H1 (cell line): ENCODE results near the gene ACTN3. TPM values are rescaled to one million over a fixed set of nuclear protein-coding genes. Genes with fewer than 3 reads are reported as not detected.

Experiments
- CTCF ChIA-PET: fragments of 300-600 bp; sonication (Branson Sonifier 250); formaldehyde crosslinking; loops from one replicate; lab custom pipeline; 2021; ENCODE audit not compliant: partially characterized antibody; lab: Charles Lee
- POLR2A ChIA-PET: fragments of 300-600 bp; sonication (Branson Sonifier 250); formaldehyde crosslinking; loops from one replicate; lab custom pipeline; 2021; ENCODE audit warnings: inconsistent platforms; ENCODE audit not compliant: partially characterized antibody; lab: Charles Lee
- DNase-seq, 2 experiments: peaks; one replicate each; pipeline versions ENCODE4 v3.0.0 to v3.0.0-alpha.2; 2010 to 2022; ENCODE audit warnings: low spot score in 2 of 2, low read depth in 1 of 2, mixed read lengths in 1 of 2
- FAIRE-seq: peaks from 2 replicates; lab custom pipeline; 2011; peaks lifted over from hg19 to GRCh38; lab: Jason Lieb, UNC
- H2AFZ ChIP-seq: 2 replicates; pipeline ENCODE4 v1.8.1; 2012; ENCODE audit warnings: low read length, inconsistent platforms
- H2AK5ac ChIP-seq: 2 replicates; pipeline ENCODE4 v1.6.1; 2013; ENCODE audit warnings: low read depth, low read length
- H2BK120ac ChIP-seq: replicated peaks from 2 replicates; pipeline ENCODE3; 2013; ENCODE audit warnings: low read depth, low read length, inconsistent platforms
- H2BK12ac ChIP-seq: 2 replicates; pipeline ENCODE4 v1.6.1; 2013; ENCODE audit warnings: low read depth, low read length
- H2BK15ac ChIP-seq: 2 replicates; pipeline ENCODE4 v1.6.1; 2013; ENCODE audit warnings: low read length
- H2BK20ac ChIP-seq: 2 replicates; pipeline ENCODE4 v1.6.1; 2013; ENCODE audit warnings: low read length
- H2BK5ac ChIP-seq: 2 replicates; pipeline ENCODE4 v1.6.1; 2013; ENCODE audit warnings: low read depth, low read length
- H3K14ac ChIP-seq: 2 replicates; pipeline ENCODE4 v1.6.1; 2013; ENCODE audit warnings: inconsistent platforms; ENCODE audit not compliant: insufficient read length
- H3K18ac ChIP-seq: 2 replicates; pipeline ENCODE4 v1.6.1; 2013; ENCODE audit warnings: low read length; ENCODE audit errors: extremely low read depth
- H3K23ac ChIP-seq: 2 replicates; pipeline ENCODE4 v1.6.1; 2013; ENCODE audit warnings: inconsistent platforms; ENCODE audit not compliant: insufficient read length
- H3K23me2 ChIP-seq: 2 replicates; pipeline ENCODE4 v1.6.1; 2013; ENCODE audit warnings: low read depth, low read length
- H3K27ac ChIP-seq: 2 replicates; pipeline ENCODE4 v1.6.1; 2011; ENCODE audit warnings: low read depth, low read length, inconsistent platforms
- H3K27me3 ChIP-seq, 4 experiments: replicated peaks in 1 of 4; 1 replicate in 1 of 4; 2 replicates in 3 of 4; pipeline versions ENCODE4 v1.6.1 to v1.8.1; 2011 to 2013; ENCODE audit warnings: low read length in 3 of 4, mild to moderate bottlenecking in 3 of 4, inconsistent platforms in 2 of 4, mixed read lengths in 2 of 4, moderate library complexity in 1 of 4; ENCODE audit not compliant: control insufficient read depth in 3 of 4, insufficient read depth in 3 of 4; ENCODE audit errors: extremely low read depth in 1 of 4
- H3K36me3 ChIP-seq, 4 experiments: 2 replicates each; pipeline versions ENCODE4 v1.6.1 to v1.8.1; 2011 to 2013; ENCODE audit warnings: mild to moderate bottlenecking in 4 of 4, low read length in 3 of 4, moderate library complexity in 2 of 4, control low read depth in 1 of 4, inconsistent platforms in 1 of 4; ENCODE audit not compliant: insufficient read depth in 4 of 4, control insufficient read depth in 2 of 4
- H3K4ac ChIP-seq: replicated peaks from 2 replicates; pipeline ENCODE3; 2013; ENCODE audit warnings: low read length, low read depth, mixed read lengths, inconsistent platforms; ENCODE audit not compliant: insufficient read length
- H3K4me1 ChIP-seq, 4 experiments: replicated peaks in 1 of 4; 1 replicate in 1 of 4; 2 replicates in 3 of 4; pipeline versions ENCODE4 v1.6.1 to v1.8.1; 2011 to 2013; ENCODE audit warnings: low read length in 3 of 4, inconsistent platforms in 2 of 4, mixed read lengths in 1 of 4; ENCODE audit not compliant: insufficient read depth in 4 of 4, control insufficient read depth in 3 of 4
- H3K4me2 ChIP-seq, 2 experiments: 2 replicates each; pipeline versions ENCODE4 v1.6.1 to v1.8.1; 2011 to 2013; ENCODE audit warnings: low read depth in 2 of 2, low read length in 2 of 2, control low read depth in 1 of 2, inconsistent platforms in 1 of 2, mild to moderate bottlenecking in 1 of 2; ENCODE audit not compliant: insufficient read depth in 1 of 2
- H3K4me3 ChIP-seq, 4 experiments: fragments of 200-600, 300-600 bp in 1 of 4; sonication (generic), shearing (Covaris generic), sonication (Bioruptor Twin) in 1 of 4; 2 replicates each; pipeline versions ENCODE4 v1.5.1 to v1.8.1; 2011 to 2016; ENCODE audit warnings: low read length in 4 of 4, low read depth in 3 of 4, control low read depth in 2 of 4, inconsistent platforms in 2 of 4, mild to moderate bottlenecking in 2 of 4, mixed read lengths in 1 of 4, moderate library complexity in 1 of 4; ENCODE audit not compliant: insufficient read depth in 2 of 4; ENCODE audit errors: extremely low read depth in 1 of 4
- H3K56ac ChIP-seq: replicated peaks from 2 replicates; pipeline ENCODE3; 2013; ENCODE audit warnings: low read depth, mild to moderate bottlenecking, mixed read lengths, low read length, inconsistent platforms; ENCODE audit not compliant: insufficient read length
- H3K79me1 ChIP-seq: 2 replicates; pipeline ENCODE4 v1.6.1; 2013; ENCODE audit warnings: low read depth, low read length, control low read depth
- H3K79me2 ChIP-seq, 2 experiments: 2 replicates each; pipeline versions ENCODE4 v1.6.1 to v1.8.1; 2012 to 2013; ENCODE audit warnings: low read length in 2 of 2, mild to moderate bottlenecking in 2 of 2, inconsistent platforms in 1 of 2; ENCODE audit not compliant: insufficient read depth in 2 of 2, control insufficient read depth in 1 of 2
- H3K9ac ChIP-seq, 4 experiments: replicated peaks in 1 of 4; 1 replicate in 1 of 4; 2 replicates in 3 of 4; pipeline versions ENCODE4 v1.6.1 to v1.8.1; 2011 to 2013; ENCODE audit warnings: low read depth in 3 of 4, low read length in 3 of 4, control low read depth in 2 of 4, mild to moderate bottlenecking in 2 of 4, moderate library complexity in 2 of 4, inconsistent platforms in 1 of 4; ENCODE audit errors: extremely low read depth in 1 of 4
- H3K9me3 ChIP-seq, 2 experiments: 2 replicates each; pipeline versions ENCODE4 v1.6.1 to v1.8.1; 2012 to 2013; ENCODE audit warnings: mild to moderate bottlenecking in 2 of 2, moderate library complexity in 2 of 2, control low read depth in 1 of 2, inconsistent platforms in 1 of 2, low read depth in 1 of 2, low read length in 1 of 2, mixed read lengths in 1 of 2; ENCODE audit not compliant: insufficient read depth in 2 of 2
- H4K20me1 ChIP-seq, 2 experiments: replicated peaks in 1 of 2; 2 replicates each; pipeline versions ENCODE3 to v1.8.1; 2011 to 2013; ENCODE audit warnings: inconsistent platforms in 2 of 2, low read length in 2 of 2, mild to moderate bottlenecking in 1 of 2; ENCODE audit not compliant: insufficient read depth in 2 of 2, control insufficient read depth in 1 of 2
- H4K5ac ChIP-seq: 2 replicates; pipeline ENCODE4 v1.6.1; 2013; ENCODE audit warnings: low read length, low read depth, mixed read lengths, inconsistent platforms; ENCODE audit not compliant: insufficient read length
- H4K8ac ChIP-seq: 2 replicates; pipeline ENCODE4 v1.8.0; 2013; ENCODE audit warnings: mild to moderate bottlenecking, moderate library complexity, low read length, inconsistent platforms; ENCODE audit not compliant: insufficient read depth; ENCODE audit errors: extremely low read depth
- H4K91ac ChIP-seq: replicated peaks from 2 replicates; pipeline ENCODE3; 2013; ENCODE audit warnings: low read length, mixed read lengths, inconsistent platforms; ENCODE audit not compliant: insufficient read length
- NRF1 ChIP-seq: IDR thresholded peaks from 2 replicates; pipeline ENCODE4 v1.6.1; 2011; ENCODE audit warnings: mild to moderate bottlenecking, low read depth, low read length, improper control_type of control experiment
- WGBS, 2 experiments: shearing (Covaris generic) in 1 of 2; methylation state at CpG; one replicate each; pipeline versions ENCODE4 v1.1.6 to v1.1.7; 2013 to 2015; ENCODE audit warnings: low lambda C conversion rate in 2 of 2, mixed read lengths in 2 of 2, inconsistent platforms in 1 of 2, low coverage in 1 of 2, missing lambda C conversion rate in 1 of 2; ENCODE audit not compliant: insufficient replicate concordance in 2 of 2, insufficient coverage in 1 of 2, insufficient read length in 1 of 2; ENCODE audit errors: extremely low coverage in 1 of 2, missing lambda C conversion rate in 1 of 2; 5-methylcytosine and 5-hydroxymethylcytosine counted together
- polyA plus RNA-seq, 7 experiments: library from polyadenylated mRNA; depleted of rRNA in 3 of 7; stranded (reverse) in 5 of 7; unstranded in 2 of 7; fragments of >200 nt in 5 of 7; fragments of 200-250 nt in 2 of 7; gene quantifications; 1 replicate in 5 of 7; 2 replicates in 1 of 7; 4 replicates in 1 of 7; pipeline versions ENCODE4 v1.2.1 to v1.2.3, GENCODE V29; 2011 to 2013; ENCODE audit warnings: missing spikeins in 2 of 7, mixed read lengths in 2 of 7
- total RNA-seq: library from RNA; stranded (reverse); fragmentation: NEBNext Ultra II Directional; extraction: Animal tissue kit (Norgen Biotek cat#: 25700); gene quantifications from 2 replicates; pipeline ENCODE4 v1.2.1, GENCODE V29; 2021

The ACTN3 gene
- total and polyA plus RNA-seq, 2 of the 8 experiments (the other 6 are each of a cell fraction or from before 2014, with no cell fraction given), result 30.8 to 36.7 TPM

DNA sequence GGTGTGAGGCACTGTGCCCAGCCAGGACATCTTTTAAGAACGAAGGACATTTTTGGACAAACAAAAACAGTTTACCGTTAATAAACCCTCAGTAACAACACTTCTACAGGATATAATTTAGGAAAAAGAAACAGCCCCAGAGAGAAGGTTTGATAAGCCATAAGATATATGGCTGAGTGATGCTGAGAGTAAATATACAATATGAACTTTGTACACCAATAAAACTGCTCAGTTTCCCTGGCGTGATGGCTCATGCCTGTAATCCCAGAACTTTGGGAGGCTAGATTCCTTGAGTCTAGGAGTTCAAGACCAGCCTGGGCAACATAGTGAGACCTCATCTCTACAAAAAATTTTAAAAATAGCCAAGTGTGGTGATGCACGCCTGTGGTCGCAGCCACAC, 48.2 kb upstream of the ACTN3 start:
- Histone ChIP-seq H2AFZ (no peak overlapping the region), H3K79me2 (no peaks in the 10 kb centered on the region), H4K91ac (no peak overlapping the region), H3K9me3 (no peaks in the 10 kb centered on the region), H3K18ac (no peak overlapping the region), H3K27me3 (no peaks in the 10 kb centered on the region), H3K4me2 (no peak overlapping the region), H2BK5ac (no peak overlapping the region), H4K20me1 (peaks cover 0 to 2% of the 10 kb centered on the region in 2 experiments), H3K79me1 (no peaks in the 10 kb centered on the region), H3K56ac (no peak overlapping the region), H2BK12ac (no peak overlapping the region), H4K5ac (no peak overlapping the region), H3K4me1 (no peaks in the 10 kb centered on the region), H2AK5ac (no peak overlapping the region), H3K14ac (no peak overlapping the region), H2BK15ac (no peak overlapping the region), H3K27ac (no peak overlapping the region), H3K23me2 (no peaks in the 10 kb centered on the region), H3K4ac (no peak overlapping the region), H4K8ac (no peak overlapping the region), H3K36me3 (peaks cover 5 to 13% (median 8%) of the 10 kb centered on the region in 4 experiments), H3K9ac (no peak overlapping the region), H3K23ac (no peak overlapping the region), H3K4me3 (no peak overlapping the region), H2BK120ac (no peak overlapping the region), H2BK20ac (no peak overlapping the region)
- DNase-seq (no peak), FAIRE-seq (no peak)
- ChIA-PET POLR2A (no interaction called here), CTCF (interaction anchor here (0.6 kb wide), 1 partner anchor 74 kb away, joined by 3 read pairs; no protein-coding TSS in a partner anchor)
- no peak for TF ChIP-seq NRF1
- WGBS, 2 experiments, result 97% methylated on average over 5 of the region's 5 CpGs; no CpG with 5 or more reads in 1 of the 2 experiments
